Hepatocyte (in vitro differentiated cells): Measurements from ENCODE around the gene LDB2. TPM values are rescaled to one million over a fixed set of nuclear protein-coding genes. Genes with fewer than 3 reads are reported as not detected.
A peak's percentile ranks its signal among the peaks of the same experiment; 100 is the strongest.

Experiments
- DNase-seq: peaks from one replicate; pipeline ENCODE4 v3.0.0-alpha.2; 2016; ENCODE audit warnings: low spot score
- H2AFZ ChIP-seq: fragments of 200-600 bp; sonication (generic); 2 replicates; pipeline ENCODE4 v1.6.0; 2016; ENCODE audit warnings: antibody characterized with exemption, mild to moderate bottlenecking
- H3K27ac ChIP-seq: fragments of 200-600 bp; sonication (generic); 2 replicates; pipeline ENCODE4 v1.5.1; 2016; ENCODE audit warnings: mild to moderate bottlenecking
- H3K27me3 ChIP-seq: fragments of 200-600 bp; sonication (generic); 2 replicates; pipeline ENCODE4 v1.6.1; 2016
- H3K36me3 ChIP-seq: fragments of 200-600 bp; sonication (generic); replicated peaks from 2 replicates; pipeline ENCODE4 v1.5.1; 2016; ENCODE audit warnings: low read depth; ENCODE audit not compliant: insufficient read depth
- H3K4me1 ChIP-seq: fragments of 200-600 bp; sonication (generic); 2 replicates; pipeline ENCODE4 v1.5.1; 2016; ENCODE audit warnings: mild to moderate bottlenecking, moderate library complexity; ENCODE audit not compliant: insufficient read depth
- H3K4me2 ChIP-seq: fragments of 200-600 bp; sonication (generic); 2 replicates; pipeline ENCODE4 v1.6.0; 2016
- H3K4me3 ChIP-seq: fragments of 200-600 bp; sonication (generic); 2 replicates; pipeline ENCODE4 v1.5.1; 2016; ENCODE audit warnings: mild to moderate bottlenecking
- H3K79me2 ChIP-seq: fragments of 200-600 bp; sonication (generic); 2 replicates; pipeline ENCODE4 v1.6.0; 2017; ENCODE audit warnings: mild to moderate bottlenecking
- H3K9me2 ChIP-seq: fragments of 200-600 bp; sonication (generic); replicated peaks from 2 replicates; pipeline ENCODE4 v1.6.0; 2017; ENCODE audit warnings: mild to moderate bottlenecking; ENCODE audit not compliant: insufficient read depth
- H3K9me3 ChIP-seq: fragments of 200-600 bp; sonication (generic); 2 replicates; pipeline ENCODE4 v1.5.1; 2016; ENCODE audit warnings: low read depth, mild to moderate bottlenecking
- H4K20me1 ChIP-seq: fragments of 200-600 bp; sonication (generic); 2 replicates; pipeline ENCODE4 v1.6.0; 2016; ENCODE audit warnings: mild to moderate bottlenecking; ENCODE audit not compliant: insufficient read depth, poor library complexity, severe bottlenecking
- CTCF ChIP-seq: fragments of 200-600 bp; sonication (generic); IDR thresholded peaks from 2 replicates; pipeline ENCODE4 v1.5.1; 2016; ENCODE audit warnings: antibody characterized with exemption, mild to moderate bottlenecking; ENCODE audit not compliant: poor library complexity
- EZH2 ChIP-seq: fragments of 200-600 bp; sonication (generic); IDR thresholded peaks from 2 replicates; pipeline ENCODE4 v1.6.1; 2016; ENCODE audit warnings: antibody characterized with exemption, mild to moderate bottlenecking, borderline replicate concordance
- EZH2phosphoT487 ChIP-seq: fragments of 200-600 bp; sonication (generic); IDR thresholded peaks from one replicate; pipeline ENCODE4 v1.6.1; 2018; ENCODE audit warnings: antibody characterized with exemption, mild to moderate bottlenecking, low read depth, moderate library complexity; ENCODE audit not compliant: unreplicated experiment, severe bottlenecking
- WGBS: methylation state at CpG from one replicate; pipeline ENCODE4 v1.1.6; 2016; ENCODE audit warnings: low lambda C conversion rate; ENCODE audit errors: missing lambda C conversion rate; 5-methylcytosine and 5-hydroxymethylcytosine counted together
- polyA plus RNA-seq: library from polyadenylated mRNA; unstranded; fragments of >200 nt; fragmentation: Nextera tagmentation; extraction: Ambion mirVana; gene quantifications from 2 replicates; pipeline ENCODE4 v1.2.1, GENCODE V29; 2016
- total RNA-seq: library from RNA; depleted of rRNA; stranded (reverse); fragments of >200 nt; gene quantifications from 2 replicates; pipeline ENCODE4 v1.2.3, GENCODE V29; 2014

Gene LDB2
- total and polyA plus RNA-seq, 2 experiments from 2014 or later = 8.7 to 20.3 TPM

DNA sequence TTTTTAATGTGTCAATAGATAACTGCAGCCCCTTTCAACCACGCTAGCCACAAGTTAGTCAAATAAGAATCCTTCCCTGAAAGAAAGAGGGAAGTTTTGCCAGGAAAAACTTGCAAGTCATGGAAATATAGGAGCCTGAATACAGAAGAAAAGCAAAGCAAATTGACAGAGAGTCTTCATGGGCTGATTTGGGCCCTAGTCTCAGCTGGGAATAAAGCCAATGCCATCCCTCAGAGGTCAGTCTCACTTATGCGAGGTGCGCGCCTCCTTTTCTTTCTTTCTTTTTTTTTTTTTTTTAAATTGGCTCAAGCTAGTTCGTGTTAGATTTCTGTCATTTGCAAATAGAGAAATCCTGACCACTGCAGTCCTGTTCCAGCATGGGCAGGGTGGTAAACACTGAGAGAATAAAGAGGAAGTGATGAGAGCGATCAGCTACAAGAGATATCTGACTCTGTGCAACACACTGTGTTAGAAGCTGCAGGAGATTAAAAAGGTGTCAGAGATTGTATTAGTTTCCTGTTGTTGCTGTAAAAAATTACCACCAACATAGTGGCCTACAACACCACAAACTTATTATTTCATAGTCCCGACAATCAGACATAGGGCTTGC is 299.7 kb downstream of the LDB2 start:
- 87% methylated on average over 7 of the region's 7 CpGs for WGBS
- no peaks in the 10 kb centered on the region for H3K9me2 ChIP-seq
- no peak for TF ChIP-seq EZH2phosphoT487
- TF ChIP-seq EZH2 = no peak
- TF ChIP-seq CTCF = no peak

DNA sequence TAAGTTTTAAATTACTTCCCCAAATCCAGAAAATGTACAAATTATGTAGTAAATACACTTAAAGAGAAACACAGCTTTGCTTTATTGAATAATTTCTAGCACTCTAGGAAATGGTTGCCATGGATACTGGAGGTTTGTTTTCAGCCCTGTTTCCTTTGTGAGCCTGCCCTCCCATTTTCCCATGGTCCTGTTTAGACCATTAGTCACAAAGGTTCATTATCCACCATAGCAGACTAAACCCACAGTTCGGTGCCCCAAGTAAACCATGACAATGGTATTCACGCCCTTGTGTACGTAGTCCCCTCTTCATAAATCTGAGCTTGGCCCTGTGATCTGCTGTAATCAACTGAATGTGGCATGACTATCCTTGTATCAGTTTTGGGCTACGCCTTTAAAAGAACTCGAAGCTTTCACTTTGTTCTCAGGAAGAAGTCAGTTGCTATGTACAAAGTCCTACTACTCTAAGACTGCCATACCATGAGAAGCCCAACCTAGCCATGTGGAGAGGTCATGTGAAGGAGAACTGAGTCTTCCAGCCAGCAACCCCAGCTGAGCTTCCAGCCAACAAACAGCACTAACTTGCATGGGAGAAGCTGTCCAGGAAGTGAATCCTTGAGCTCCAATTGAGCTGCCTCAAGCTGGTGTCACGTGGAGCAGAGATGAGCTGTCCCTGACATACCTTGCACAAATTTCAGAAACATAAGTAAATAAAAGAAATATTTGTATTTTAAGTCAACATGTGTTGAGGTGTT is 300.4 kb downstream of the LDB2 start:
- TF ChIP-seq EZH2phosphoT487 = no peak
- no peak for TF ChIP-seq EZH2
- TF ChIP-seq CTCF = no peak
- Histone ChIP-seq H4K20me1 (no peaks in the 10 kb centered on the region), H3K36me3 (no peaks in the 10 kb centered on the region), H3K9me2 (no peaks in the 10 kb centered on the region), H3K4me1 (peaks cover 8% of the 10 kb centered on the region), H2AFZ (no peak overlapping the region), H3K9me3 (no peaks in the 10 kb centered on the region), H3K4me2 (peak overlapping the region; percentile 7), H3K79me2 (no peaks in the 10 kb centered on the region), H3K27me3 (no peaks in the 10 kb centered on the region), H3K27ac (peak overlapping the region; percentile 35), H3K4me3 (no peak overlapping the region)
- peak; percentile 9 for DNase-seq
- 83% methylated on average over 6 of the region's 6 CpGs for WGBS

More for the DNA sequence above, 299.7 kb downstream of the LDB2 start:
- no peak overlapping the region for H3K4me2 ChIP-seq
- no peak overlapping the region for H3K4me3 ChIP-seq
- H4K20me1 ChIP-seq = no peaks in the 10 kb centered on the region
- H3K9me3 ChIP-seq = no peaks in the 10 kb centered on the region
- H3K27ac ChIP-seq = no peak overlapping the region
- peaks cover 8% of the 10 kb centered on the region for H3K4me1 ChIP-seq
- no peak for DNase-seq
- H3K27me3 ChIP-seq = no peaks in the 10 kb centered on the region
- no peaks in the 10 kb centered on the region for H3K79me2 ChIP-seq
- no peak overlapping the region for H2AFZ ChIP-seq
- H3K36me3 ChIP-seq = no peaks in the 10 kb centered on the region

GRCh38 chr4:16597443-16597842 is 301.0 kb downstream of the LDB2 start:
- H3K27me3 ChIP-seq = no peaks in the 10 kb centered on the region
- whole genome bisulfite sequencing = 31% methylated on average over 2 of the region's 2 CpGs
- no peaks in the 10 kb centered on the region for H3K9me3 ChIP-seq
- no peak for DNase-seq
- H3K36me3 ChIP-seq = no peaks in the 10 kb centered on the region
- no peaks in the 10 kb centered on the region for H4K20me1 ChIP-seq
- H3K9me2 ChIP-seq = no peaks in the 10 kb centered on the region
- H3K4me3 ChIP-seq = no peak overlapping the region
- H3K4me2 ChIP-seq = no peak overlapping the region
- TF ChIP-seq CTCF = no peak
- TF ChIP-seq EZH2phosphoT487 = no peak
- TF ChIP-seq EZH2 = no peak
- H3K4me1 ChIP-seq = peaks cover 8% of the 10 kb centered on the region
- H2AFZ ChIP-seq = no peak overlapping the region
- no peak overlapping the region for H3K27ac ChIP-seq
- no peaks in the 10 kb centered on the region for H3K79me2 ChIP-seq
